GM19397 (cell line): ENCODE results near the gene RAC2.
"Not testable (repeated sequence)": the region's sequence is repeated elsewhere in the genome, so short reads cannot be mapped to it uniquely, and the experiment has no call there.

Source experiments
- ATAC-seq: cut with Tn5 transposase; IDR thresholded peaks from one replicate; pipeline ENCODE4 v1.9.1; 2021; ENCODE audit warnings: mild to moderate bottlenecking, moderate library complexity; ENCODE audit not compliant: unreplicated experiment

Gene RAC2

GRCh38 chr22:37256075-37256726, 12.1 kb upstream of the RAC2 start:
- ATAC-seq = no peak

- no peak for ATAC-seq
These were observed 11.5 kb upstream of the RAC2 start for GRCh38 chr22:37255558-37256006.

- ATAC-seq = no peak
These were observed 10.8 kb upstream of the RAC2 start for GRCh38 chr22:37254867-37255233.

- ATAC-seq = no peak
These were observed 10.3 kb upstream of the RAC2 start for GRCh38 chr22:37254209-37254866.

GRCh38 chr22:37253126-37253660, 9.1 kb upstream of the RAC2 start:
- no peak for ATAC-seq

- ATAC-seq = not testable (repeated sequence)
These were observed 7.8 kb upstream of the RAC2 start for GRCh38 chr22:37251836-37252235.

- no peak for ATAC-seq
These were observed 5.9 kb upstream of the RAC2 start for GRCh38 chr22:37249986-37250385.

GRCh38 chr22:37248251-37248650, 4.2 kb upstream of the RAC2 start:
- no peak for ATAC-seq

GRCh38 chr22:37245740-37246139, 1.7 kb upstream of the RAC2 start:
- ATAC-seq = no peak

GRCh38 chr22:37244922-37245722, 1.1 kb upstream of the RAC2 start:
- ATAC-seq = no peak

GRCh38 chr22:37243402-37244113, 511 bp downstream of the RAC2 start:
- ATAC-seq = peak; percentile 21

- peak; percentile 50 for ATAC-seq
These were observed 1.6 kb downstream of the RAC2 start for GRCh38 chr22:37242395-37242918.

- ATAC-seq = no peak
These were observed 2.5 kb downstream of the RAC2 start for GRCh38 chr22:37241351-37242142.

- no peak for ATAC-seq
These were observed 3.1 kb downstream of the RAC2 start for GRCh38 chr22:37240941-37241320.

GRCh38 chr22:37240240-37240940, 3.7 kb downstream of the RAC2 start:
- no peak for ATAC-seq

- ATAC-seq = no peak
These were observed 4.5 kb downstream of the RAC2 start for GRCh38 chr22:37239336-37240239.

- ATAC-seq = no peak
These were observed 6.4 kb downstream of the RAC2 start for GRCh38 chr22:37237371-37238268.
